ENCODE results near the gene CAPS. TPM values are rescaled to one million over a fixed set of nuclear protein-coding genes. Genes with fewer than 3 reads are reported as not detected.

The CAPS gene
- polyA plus RNA-seq, 2 of the 4 experiments (the other 2 are of a cell fraction): 1.4 to 1.7 TPM

DNA sequence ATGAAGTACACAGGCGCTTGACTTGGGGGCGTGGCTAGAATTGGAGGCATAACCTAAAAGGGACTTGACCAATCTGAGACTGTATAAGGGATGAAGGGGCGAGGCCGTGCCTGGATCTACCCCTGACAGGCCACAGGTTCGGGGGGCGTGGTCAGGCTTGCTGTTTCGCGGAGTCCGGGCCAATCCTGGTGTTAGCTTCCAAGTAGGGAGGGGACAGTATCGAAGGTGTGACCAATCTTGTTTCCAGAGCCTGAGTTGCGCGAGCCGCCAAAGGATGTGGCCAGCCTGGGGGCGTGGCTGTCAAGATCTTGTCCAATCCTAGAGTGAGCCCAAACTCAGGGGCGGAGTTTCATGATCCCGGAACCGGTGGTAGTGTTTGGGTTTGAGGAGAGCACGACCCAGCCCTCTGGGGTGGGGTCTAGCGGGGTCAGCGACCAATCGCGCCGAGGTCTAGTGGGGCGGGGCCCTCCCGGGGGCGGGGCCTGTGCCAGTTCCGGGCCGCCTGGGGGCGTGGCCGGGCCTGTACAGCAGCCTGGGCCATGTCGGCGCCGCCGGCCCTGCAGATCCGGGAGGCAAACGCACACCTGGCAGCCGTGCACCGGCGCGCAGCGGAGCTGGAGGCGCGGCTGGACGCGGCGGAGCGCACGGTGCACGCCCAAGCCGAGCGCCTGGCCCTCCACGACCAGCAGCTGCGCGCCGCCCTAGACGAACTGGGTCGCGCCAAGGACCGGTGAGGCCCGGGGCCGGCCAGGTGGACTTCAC lies 9.5 kb upstream of the CAPS start, which contains the start of gene VMAC:
TSS of gene VMAC (plus strand) at position 521 of the 762 bp plus-strand sequence. CDS start at position 540, 19 bp downstream.
- Histone ChIP-seq H3K9me3 (no peaks in the 10 kb centered on the region), H3K4me2 (peak within 1 kb of the TSS; percentile 74), H3K27ac (peak within 1 kb of the TSS; percentile 95 to 98), H3K4me1 (peaks cover 5% of the 10 kb centered on the region; the same call in 1 of the 3 replicates), H3K4me3 (peak within 1 kb of the TSS; percentile 99)
- 4% methylated on average over 9 of the region's 61 CpGs for WGBS (ENCODE audit: missing lambda C conversion rate)
- DNase-seq (ENCODE audit: low read depth in 1 of 2, low spot score in 1 of 2) (peak; percentile 89 to 100), FAIRE-seq (peak; percentile 13), ATAC-seq (peak; percentile 83 to 87)
- ChIA-PET CTCF (interaction anchor here (1.0 to 4.4 kb wide), 4 partner anchors 13 to 118 kb away, joined by 3 to 37 read pairs (median 12); no protein-coding TSS in a partner anchor), POLR2A (interaction anchor here (0.6 to 2.7 kb wide), 10 partner anchors 11 to 217 kb away, joined by 3 to 42 read pairs (median 4); partner anchors contain the start of genes DUS3L, NRTN and RPL36)
- TF ChIP-seq KDM1A (IDR thresholded peaks at IDR 0.05; ENCODE audit: low read depth) (no peak), EHF (CRISPR knock-in tag; IDR thresholded peaks at IDR 0.05) (no peak), CHD4 (IDR thresholded peaks at IDR 0.05; ENCODE audit: borderline replicate concordance) (no peak), POLR2A (IDR thresholded peaks at IDR 0.05; ENCODE audit: low read length) (peak; percentile 47; the same call in 1 of the 2 replicates)

DNA sequence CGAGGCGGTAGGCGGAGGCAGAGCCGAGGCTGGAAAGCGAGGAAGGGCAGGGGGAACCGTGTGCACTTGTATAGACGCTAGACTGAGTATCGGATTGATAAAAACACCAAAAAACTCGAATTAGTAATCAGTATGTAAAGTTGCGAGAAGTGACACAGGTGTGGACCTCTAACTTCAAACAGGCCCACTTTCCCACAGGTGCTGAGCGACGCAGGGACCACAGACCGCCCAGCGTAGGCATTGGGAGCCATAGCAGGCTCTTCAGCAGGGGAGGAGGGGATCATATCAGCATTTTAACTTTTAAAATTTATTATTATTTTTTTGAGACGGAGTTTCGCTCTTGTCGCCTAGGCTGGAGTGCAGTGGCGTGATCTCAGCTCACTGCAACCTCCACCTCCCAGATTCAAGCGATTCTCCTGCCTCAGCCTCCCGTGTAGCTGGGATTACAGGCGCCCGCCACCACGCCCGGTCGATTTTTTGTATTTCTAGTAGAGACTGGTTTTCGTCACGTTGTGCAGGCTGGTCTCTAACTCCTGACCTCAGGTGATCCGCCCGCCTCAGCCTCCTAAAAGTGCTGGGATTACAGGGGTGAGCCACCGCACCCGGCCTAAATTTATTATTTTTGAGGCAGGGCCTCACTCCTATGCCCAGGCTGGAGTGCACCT lies 8.8 kb upstream of the CAPS start:
- no peak for DNase-seq (ENCODE audit: low read depth in 1 of 2, low spot score in 1 of 2)
- peak overlapping the region; percentile 74 for H3K4me2 ChIP-seq
- H3K4me3 ChIP-seq: peak overlapping the region; percentile 99
- 50% methylated on average over 19 of the region's 31 CpGs for WGBS (ENCODE audit: missing lambda C conversion rate)
- H3K27ac ChIP-seq: peak overlapping the region; percentile 65 to 88
- TF ChIP-seq KDM1A (IDR thresholded peaks at IDR 0.05; ENCODE audit: low read depth) (no peak), BHLHE40 (IDR thresholded peaks at IDR 0.05; ENCODE audit: low read depth, low read length) (no peak)
- ChIA-PET CTCF (interaction anchor here (4.4 kb wide), 1 partner anchor 102 kb away, joined by 37 read pairs; no protein-coding TSS in a partner anchor), POLR2A (interaction anchor here (1.4 to 2.7 kb wide), 2 partner anchors 77 to 85 kb away, joined by 4 to 42 read pairs; no protein-coding TSS in a partner anchor)
- H3K4me1 ChIP-seq: peaks cover 5% of the 10 kb centered on the region; the same call in 1 of the 3 replicates
- no peak for FAIRE-seq
- ATAC-seq: no peak
- no peaks in the 10 kb centered on the region for H3K9me3 ChIP-seq

DNA sequence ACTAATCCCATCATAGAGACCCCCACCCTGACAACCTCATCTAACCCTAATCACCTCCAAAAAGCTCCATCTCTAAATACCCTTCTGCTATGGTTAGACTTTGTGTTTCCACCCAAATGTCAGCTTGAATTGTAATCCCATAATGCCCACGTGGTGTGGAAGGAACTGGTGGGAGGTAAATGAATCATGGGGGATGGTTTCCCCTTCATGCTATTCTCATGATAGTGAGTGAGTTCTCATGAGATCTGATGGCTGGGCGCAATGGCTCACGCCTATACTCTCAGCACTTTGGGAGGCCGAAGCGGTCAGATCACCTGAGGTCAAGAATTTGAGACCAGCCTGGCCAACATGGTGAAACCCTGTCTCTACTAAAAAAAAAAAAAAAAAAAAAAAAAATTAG lies 6.8 kb upstream of the CAPS start:
- ATAC-seq (no peak), FAIRE-seq (no peak), DNase-seq (ENCODE audit: low read depth in 1 of 2, low spot score in 1 of 2) (no peak)
- CTCF ChIA-PET: interaction anchor here (1.5 kb wide), 1 partner anchor 104 kb away, joined by 3 read pairs; no protein-coding TSS in a partner anchor
- Histone ChIP-seq H3K4me1 (peaks cover 5% of the 10 kb centered on the region; the same call in 1 of the 3 replicates), H3K4me3 (no peak overlapping the region), H3K9me3 (no peaks in the 10 kb centered on the region), H3K27ac (no peak overlapping the region), H3K4me2 (no peak overlapping the region)
- POLR2A ChIA-PET: no interaction called here
- TF ChIP-seq RARB (CRISPR knock-in tag; IDR thresholded peaks at IDR 0.05) (no peak), PHF8 (IDR thresholded peaks at IDR 0.05; ENCODE audit: borderline replicate concordance, low read depth) (no peak), FOSL2 (IDR thresholded peaks at IDR 0.05) (no peak), FOSL2 (CRISPR knock-in tag; IDR thresholded peaks at IDR 0.05) (no peak), RFX5 (IDR thresholded peaks at IDR 0.05) (no peak), HDAC2 (IDR thresholded peaks at IDR 0.05) (no peak), EP300 (IDR thresholded peaks at IDR 0.05) (no peak), ZC3H11A (IDR thresholded peaks at IDR 0.05) (no peak), JUNB (IDR thresholded peaks at IDR 0.05) (no peak), SMC3 (IDR thresholded peaks at IDR 0.05) (no peak), ESRRA (IDR thresholded peaks at IDR 0.05; ENCODE audit: borderline replicate concordance, low read length) (no peak), CHD2 (IDR thresholded peaks at IDR 0.05; ENCODE audit: low read length, partially characterized antibody) (no peak), CBX8 (IDR thresholded peaks at IDR 0.05) (no peak), CBX2 (IDR thresholded peaks at IDR 0.05; ENCODE audit: borderline replicate concordance, low read depth) (no peak), ZFP36 (IDR thresholded peaks at IDR 0.05; ENCODE audit: borderline replicate concordance, partially characterized antibody) (no peak)
- TF ChIP-seq, protein P1, sequence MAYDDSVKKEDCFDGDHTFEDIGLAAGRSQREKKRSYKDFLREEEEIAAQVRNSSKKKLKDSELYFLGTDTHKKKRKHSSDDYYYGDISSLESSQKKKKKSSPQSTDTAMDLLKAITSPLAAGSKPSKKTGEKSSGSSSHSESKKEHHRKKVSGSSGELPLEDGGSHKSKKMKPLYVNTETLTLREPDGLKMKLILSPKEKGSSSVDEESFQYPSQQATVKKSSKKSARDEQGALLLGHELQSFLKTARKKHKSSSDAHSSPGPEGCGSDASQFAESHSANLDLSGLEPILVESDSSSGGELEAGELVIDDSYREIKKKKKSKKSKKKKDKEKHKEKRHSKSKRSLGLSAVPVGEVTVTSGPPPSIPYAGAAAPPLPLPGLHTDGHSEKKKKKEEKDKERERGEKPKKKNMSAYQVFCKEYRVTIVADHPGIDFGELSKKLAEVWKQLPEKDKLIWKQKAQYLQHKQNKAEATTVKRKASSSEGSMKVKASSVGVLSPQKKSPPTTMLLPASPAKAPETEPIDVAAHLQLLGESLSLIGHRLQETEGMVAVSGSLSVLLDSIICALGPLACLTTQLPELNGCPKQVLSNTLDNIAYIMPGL (CRISPR knock-in tag; IDR thresholded peaks at IDR 0.05; ENCODE audit: borderline replicate concordance): no peak
- TF ChIP-seq, protein P2, sequence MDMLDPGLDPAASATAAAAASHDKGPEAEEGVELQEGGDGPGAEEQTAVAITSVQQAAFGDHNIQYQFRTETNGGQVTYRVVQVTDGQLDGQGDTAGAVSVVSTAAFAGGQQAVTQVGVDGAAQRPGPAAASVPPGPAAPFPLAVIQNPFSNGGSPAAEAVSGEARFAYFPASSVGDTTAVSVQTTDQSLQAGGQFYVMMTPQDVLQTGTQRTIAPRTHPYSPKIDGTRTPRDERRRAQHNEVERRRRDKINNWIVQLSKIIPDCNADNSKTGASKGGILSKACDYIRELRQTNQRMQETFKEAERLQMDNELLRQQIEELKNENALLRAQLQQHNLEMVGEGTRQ (IDR thresholded peaks at IDR 0.05): no peak
- 68% methylated on average over 5 of the region's 5 CpGs for WGBS (ENCODE audit: missing lambda C conversion rate)
